UCSD-AML1 (cell line): ENCODE measurements around the gene VAX1.
"Not testable (repeated sequence)": the region's sequence is repeated elsewhere in the genome, so short reads cannot be mapped to it uniquely, and the experiment has no call there.

Experiments used
- DNase-seq: peaks from one replicate; lab custom pipeline; 2025; ENCODE audit not compliant: unreplicated experiment; lab: John Stamatoyannopoulos, UW

The VAX1 gene

GRCh38 chr10:117137911-117138642 is at the start of gene VAX1:
VAX1 (minus strand) TSS chr10:117138270; CDS start chr10:117138056, 214 bp downstream.
- no peak for DNase-seq

GRCh38 chr10:117186832-117187615 is 49.0 kb upstream of the VAX1 start:
- DNase-seq, result no peak

- DNase-seq, result not testable (repeated sequence)
Measured at GRCh38 chr10:117185817-117186216, 47.7 kb upstream of the VAX1 start.

- DNase-seq, result no peak
Measured at GRCh38 chr10:117184821-117185220, 46.8 kb upstream of the VAX1 start.

- DNase-seq, result no peak
Measured at GRCh38 chr10:117184296-117184695, 46.2 kb upstream of the VAX1 start.

GRCh38 chr10:117178190-117178589 is 40.1 kb upstream of the VAX1 start:
- DNase-seq, result no peak

- DNase-seq, result peak; percentile 64
Measured at GRCh38 chr10:117175901-117176534, 37.9 kb upstream of the VAX1 start.

- peak; percentile 51 for DNase-seq
Measured at GRCh38 chr10:117175215-117175900, 37.3 kb upstream of the VAX1 start.

- peak; percentile 80 for DNase-seq
Measured at GRCh38 chr10:117174439-117175214, 36.6 kb upstream of the VAX1 start.

- DNase-seq, result no peak
Measured at GRCh38 chr10:117170244-117170643, 32.2 kb upstream of the VAX1 start.

GRCh38 chr10:117169480-117169879 is 31.4 kb upstream of the VAX1 start:
- no peak for DNase-seq

GRCh38 chr10:117168729-117169128 is 30.7 kb upstream of the VAX1 start:
- no peak for DNase-seq

GRCh38 chr10:117167789-117168674 is 30.0 kb upstream of the VAX1 start:
- peak; percentile 54 for DNase-seq

- DNase-seq, result no peak
Measured at GRCh38 chr10:117167346-117167788, 29.3 kb upstream of the VAX1 start.

- no peak for DNase-seq
Measured at GRCh38 chr10:117166418-117167345, 28.6 kb upstream of the VAX1 start.

GRCh38 chr10:117165538-117166417 is 27.7 kb upstream of the VAX1 start:
- DNase-seq, result peak; percentile 19
